KMS-11 (cell line): ENCODE measurements around the gene BACH1.

Experiments used
- H2AFZ ChIP-seq: fragments of 200-600 bp; sonication (generic); 2 replicates; pipeline ENCODE4 v1.6.1; 2016; ENCODE audit warnings: antibody characterized with exemption, mixed run types, low read depth
- H3K27ac ChIP-seq: fragments of 200-600 bp; sonication (generic); 2 replicates; pipeline ENCODE4 v1.6.1; 2016; ENCODE audit warnings: mild to moderate bottlenecking, mixed run types
- H3K27me3 ChIP-seq: fragments of 200-600 bp; sonication (generic); 2 replicates; pipeline ENCODE4 v1.6.1; 2017; ENCODE audit warnings: mild to moderate bottlenecking, low read depth, mixed run types, moderate library complexity; ENCODE audit not compliant: insufficient read depth
- H3K36me3 ChIP-seq: fragments of 200-600 bp; sonication (generic); 2 replicates; pipeline ENCODE4 v1.6.1; 2017; ENCODE audit warnings: mild to moderate bottlenecking, mixed run types; ENCODE audit not compliant: insufficient read depth
- H3K4me1 ChIP-seq: fragments of 200-600 bp; sonication (generic); 2 replicates; pipeline ENCODE4 v1.6.1; 2016; ENCODE audit warnings: mild to moderate bottlenecking, low read depth, mixed run types; ENCODE audit not compliant: poor library complexity, severe bottlenecking
- H3K4me2 ChIP-seq: fragments of 200-600 bp; sonication (generic); 2 replicates; pipeline ENCODE4 v1.7.0; 2016; ENCODE audit warnings: mild to moderate bottlenecking, mixed run types
- H3K4me3 ChIP-seq: fragments of 200-600 bp; sonication (generic); IDR thresholded peaks from 2 replicates; pipeline ENCODE4 v1.6.1; 2017; ENCODE audit warnings: low read depth, low read length, mixed read lengths; ENCODE audit not compliant: insufficient read depth
- H3K79me2 ChIP-seq: fragments of 200-600 bp; sonication (generic); 2 replicates; pipeline ENCODE4 v1.6.1; 2016; ENCODE audit warnings: low read depth, mixed run types; ENCODE audit not compliant: insufficient read depth
- H3K9ac ChIP-seq: fragments of 200-600 bp; sonication (generic); 2 replicates; pipeline ENCODE4 v1.6.1; 2016; ENCODE audit warnings: mild to moderate bottlenecking, mixed run types
- H4K20me1 ChIP-seq: fragments of 200-600 bp; sonication (generic); 2 replicates; pipeline ENCODE4 v1.6.1; 2016; ENCODE audit warnings: mild to moderate bottlenecking, mixed run types; ENCODE audit not compliant: insufficient read depth
- TF ChIP-seq, protein P1 (sequence below): fragments of 200-600 bp; sonication (generic); conservative IDR thresholded peaks from 2 replicates; pipeline ENCODE4 v1.6.1; 2017; ENCODE audit warnings: low read depth, mild to moderate bottlenecking, antibody characterized with exemption, low read length, moderate library complexity, mixed read lengths

The BACH1 gene

DNA sequence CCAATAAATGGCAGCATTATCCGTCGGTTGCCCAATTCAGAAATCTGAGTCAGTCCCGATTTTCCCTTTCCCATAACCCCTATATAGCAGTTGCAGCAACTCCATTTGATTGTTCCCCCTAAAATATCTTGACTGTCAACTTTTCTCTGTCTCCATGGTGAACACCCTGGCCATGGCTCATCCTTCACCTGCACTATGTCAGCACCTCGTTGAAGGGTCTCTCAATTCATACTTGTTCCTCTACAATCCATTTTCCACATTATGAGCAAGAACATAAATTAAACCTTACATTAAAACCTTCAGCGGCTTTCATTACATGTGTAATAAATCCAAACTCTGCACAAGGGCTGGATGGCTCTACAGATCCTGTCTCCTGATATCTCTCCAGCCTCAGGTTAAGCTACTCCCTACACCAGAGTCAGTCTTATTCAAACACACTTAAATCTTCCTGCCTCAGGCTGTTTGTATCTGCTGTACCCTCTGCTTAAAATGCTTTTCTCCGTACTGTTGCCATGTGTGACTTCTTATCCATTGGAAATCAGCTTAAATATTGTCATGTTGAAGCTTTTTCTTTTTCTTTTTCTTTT, 87.3 kb downstream of the BACH1 start:
- no peak overlapping the region for H3K9ac ChIP-seq
- TF ChIP-seq, protein P1, sequence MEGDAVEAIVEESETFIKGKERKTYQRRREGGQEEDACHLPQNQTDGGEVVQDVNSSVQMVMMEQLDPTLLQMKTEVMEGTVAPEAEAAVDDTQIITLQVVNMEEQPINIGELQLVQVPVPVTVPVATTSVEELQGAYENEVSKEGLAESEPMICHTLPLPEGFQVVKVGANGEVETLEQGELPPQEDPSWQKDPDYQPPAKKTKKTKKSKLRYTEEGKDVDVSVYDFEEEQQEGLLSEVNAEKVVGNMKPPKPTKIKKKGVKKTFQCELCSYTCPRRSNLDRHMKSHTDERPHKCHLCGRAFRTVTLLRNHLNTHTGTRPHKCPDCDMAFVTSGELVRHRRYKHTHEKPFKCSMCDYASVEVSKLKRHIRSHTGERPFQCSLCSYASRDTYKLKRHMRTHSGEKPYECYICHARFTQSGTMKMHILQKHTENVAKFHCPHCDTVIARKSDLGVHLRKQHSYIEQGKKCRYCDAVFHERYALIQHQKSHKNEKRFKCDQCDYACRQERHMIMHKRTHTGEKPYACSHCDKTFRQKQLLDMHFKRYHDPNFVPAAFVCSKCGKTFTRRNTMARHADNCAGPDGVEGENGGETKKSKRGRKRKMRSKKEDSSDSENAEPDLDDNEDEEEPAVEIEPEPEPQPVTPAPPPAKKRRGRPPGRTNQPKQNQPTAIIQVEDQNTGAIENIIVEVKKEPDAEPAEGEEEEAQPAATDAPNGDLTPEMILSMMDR: no peak
- H2AFZ ChIP-seq: no peak overlapping the region
- no peak overlapping the region for H3K4me3 ChIP-seq
- no peaks in the 10 kb centered on the region for H3K79me2 ChIP-seq
- H3K27me3 ChIP-seq: no peaks in the 10 kb centered on the region
- H3K27ac ChIP-seq: no peak overlapping the region
- H4K20me1 ChIP-seq: no peaks in the 10 kb centered on the region
- no peak overlapping the region for H3K4me2 ChIP-seq
- no peaks in the 10 kb centered on the region for H3K36me3 ChIP-seq
- no peaks in the 10 kb centered on the region for H3K4me1 ChIP-seq

DNA sequence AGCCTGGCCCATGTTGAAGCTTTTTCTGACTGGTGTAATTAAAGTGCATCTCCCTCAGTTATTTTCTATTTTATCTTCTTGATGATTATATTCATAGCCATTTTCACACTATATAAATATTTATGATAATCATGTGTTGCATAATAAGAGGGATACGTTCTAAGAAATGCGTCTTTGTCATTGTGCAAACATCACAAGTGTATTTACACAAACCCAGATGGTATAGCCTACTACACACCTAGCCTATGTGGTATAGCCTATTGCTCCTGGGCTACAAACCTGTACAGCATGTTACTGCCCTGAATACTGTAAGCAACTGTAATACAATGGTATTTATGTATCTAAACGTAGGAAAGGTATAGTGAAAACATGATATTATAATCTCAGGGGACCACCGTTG, 88.1 kb downstream of the BACH1 start:
- Histone ChIP-seq H3K4me1 (no peaks in the 10 kb centered on the region), H3K4me3 (no peak overlapping the region), H3K79me2 (no peaks in the 10 kb centered on the region), H4K20me1 (no peaks in the 10 kb centered on the region), H3K27ac (no peak overlapping the region), H3K36me3 (no peaks in the 10 kb centered on the region), H3K4me2 (no peak overlapping the region), H3K9ac (no peak overlapping the region), H2AFZ (no peak overlapping the region), H3K27me3 (no peaks in the 10 kb centered on the region)
- TF ChIP-seq, protein P1: no peak

DNA sequence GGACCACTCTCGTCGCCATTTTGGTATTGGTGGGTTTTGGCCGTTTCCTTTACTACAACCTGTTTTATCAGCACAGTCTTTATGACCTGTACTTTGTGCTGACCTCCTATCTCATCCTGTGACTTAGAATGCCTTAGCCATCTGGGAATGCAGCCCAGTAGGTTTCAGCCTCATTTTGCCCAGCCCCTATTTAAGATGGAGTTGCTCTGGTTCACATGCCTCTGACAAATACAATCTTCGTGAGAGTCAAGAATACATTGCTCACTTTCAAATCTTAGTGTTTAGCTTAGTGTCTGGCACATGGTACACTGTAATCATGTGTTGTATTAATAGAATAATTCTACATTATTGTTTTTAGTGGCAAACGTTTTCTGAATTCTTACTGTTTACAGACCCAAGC, 88.9 kb downstream of the BACH1 start:
- no peak overlapping the region for H3K4me2 ChIP-seq
- no peaks in the 10 kb centered on the region for H3K79me2 ChIP-seq
- H3K4me3 ChIP-seq: no peak overlapping the region
- H3K9ac ChIP-seq: no peak overlapping the region
- no peak overlapping the region for H3K27ac ChIP-seq
- no peaks in the 10 kb centered on the region for H3K27me3 ChIP-seq
- H2AFZ ChIP-seq: no peak overlapping the region
- no peaks in the 10 kb centered on the region for H3K36me3 ChIP-seq
- H3K4me1 ChIP-seq: no peaks in the 10 kb centered on the region
- TF ChIP-seq, protein P1: no peak
- no peaks in the 10 kb centered on the region for H4K20me1 ChIP-seq

DNA sequence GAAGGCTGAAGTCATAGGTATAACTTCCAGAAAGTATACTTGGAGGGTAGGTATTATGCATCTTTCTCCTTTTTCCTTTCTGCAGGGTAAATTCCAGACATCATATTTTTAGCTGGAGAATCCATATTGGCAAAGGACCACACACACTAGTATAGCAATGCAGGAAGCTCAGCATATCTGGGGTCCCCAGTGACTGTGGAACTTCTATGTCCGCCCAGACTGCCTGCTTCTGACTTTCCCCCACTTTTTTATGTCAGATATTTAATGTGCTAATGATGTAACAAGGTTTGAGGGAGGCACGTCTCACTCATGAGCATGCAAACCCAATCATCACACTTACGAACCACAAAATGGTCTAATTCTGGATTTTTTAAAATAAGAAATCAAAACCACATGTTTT, 90.4 kb downstream of the BACH1 start:
- Histone ChIP-seq H3K79me2 (no peaks in the 10 kb centered on the region), H4K20me1 (no peaks in the 10 kb centered on the region), H3K27ac (no peak overlapping the region), H3K4me3 (no peak overlapping the region), H3K36me3 (no peaks in the 10 kb centered on the region), H3K27me3 (no peaks in the 10 kb centered on the region), H2AFZ (no peak overlapping the region), H3K4me1 (no peaks in the 10 kb centered on the region), H3K9ac (no peak overlapping the region), H3K4me2 (no peak overlapping the region)
- TF ChIP-seq, protein P1: no peak

DNA sequence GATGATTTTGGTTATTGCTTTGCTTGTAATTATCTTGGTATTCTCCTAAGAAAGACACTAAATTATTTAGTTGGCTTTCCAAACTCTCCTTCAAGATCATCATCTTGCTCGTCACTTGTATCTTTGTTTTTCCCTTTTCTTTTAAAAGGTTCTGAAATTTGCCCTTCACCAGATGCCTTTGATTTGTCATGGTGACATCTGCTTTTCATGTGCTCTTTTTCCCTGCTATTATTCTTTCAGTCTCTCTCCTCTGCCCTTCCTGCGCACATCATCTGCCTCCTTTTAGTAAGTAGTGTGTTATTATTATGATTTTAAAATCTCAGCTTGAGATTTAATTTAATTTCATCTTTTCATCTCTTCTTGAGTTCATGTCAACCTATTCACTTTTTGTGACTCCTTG, 92.1 kb downstream of the BACH1 start:
- no peak overlapping the region for H2AFZ ChIP-seq
- no peak overlapping the region for H3K9ac ChIP-seq
- TF ChIP-seq, protein P1: no peak
- no peak overlapping the region for H3K4me2 ChIP-seq
- H3K79me2 ChIP-seq: no peaks in the 10 kb centered on the region
- H3K27ac ChIP-seq: no peak overlapping the region
- no peaks in the 10 kb centered on the region for H3K4me1 ChIP-seq
- no peak overlapping the region for H3K4me3 ChIP-seq
- H3K27me3 ChIP-seq: no peaks in the 10 kb centered on the region
- no peaks in the 10 kb centered on the region for H3K36me3 ChIP-seq
- no peaks in the 10 kb centered on the region for H4K20me1 ChIP-seq
